OCI-LY3 (cell line): Measurements from ENCODE around the gene UBTD1.

Source experiments
- H2AFZ ChIP-seq: fragments of 200-600, 300-600 bp; shearing (Covaris generic); 2 replicates; pipeline ENCODE4 v1.6.0; 2014; ENCODE audit warnings: antibody characterized with exemption, low read depth, low read length
- H3K27ac ChIP-seq: fragments of 200-600, 300-600 bp; sonication (generic); 2 replicates; pipeline ENCODE4 v1.5.1; 2014; ENCODE audit warnings: mild to moderate bottlenecking, low read length, moderate library complexity, mixed read lengths
- H3K27me3 ChIP-seq: fragments of 200-600, 300-600 bp; sonication (generic); 2 replicates; pipeline ENCODE4 v1.6.1; 2014; ENCODE audit warnings: low read depth, low read length, mixed read lengths
- H3K36me3 ChIP-seq: fragments of 200-600, 300-600 bp; sonication (generic); replicated peaks from 2 replicates; pipeline ENCODE3; 2014; ENCODE audit warnings: low read depth, low read length, mixed read lengths
- H3K4me1 ChIP-seq: fragments of 300-600, 200-600 bp; sonication (generic); 2 replicates; pipeline ENCODE4 v1.6.1; 2014; ENCODE audit warnings: low read length, mixed read lengths
- H3K4me2 ChIP-seq: fragments of 200-600, 300-600 bp; sonication (generic); 2 replicates; pipeline ENCODE4 v1.6.1; 2014; ENCODE audit warnings: low read length, mixed read lengths
- H3K4me3 ChIP-seq: fragments of 300-600, 200-600 bp; sonication (generic); 2 replicates; pipeline ENCODE4 v1.5.1; 2014; ENCODE audit warnings: antibody characterized with exemption, mild to moderate bottlenecking, low read length, moderate library complexity
- H3K79me2 ChIP-seq: fragments of 300-600, 200-600 bp; shearing (Covaris generic); 2 replicates; pipeline ENCODE4 v1.6.1; 2014; ENCODE audit warnings: mild to moderate bottlenecking, low read length, mixed read lengths
- H3K9ac ChIP-seq: fragments of 300-600, 200-600 bp; shearing (Covaris generic); 2 replicates; pipeline ENCODE4 v1.6.0; 2014; ENCODE audit warnings: mild to moderate bottlenecking, low read length, moderate library complexity
- H3K9me3 ChIP-seq: fragments of 200-600, 300-600 bp; shearing (Covaris generic); 2 replicates; pipeline ENCODE4 v1.6.1; 2014; ENCODE audit warnings: low read length, mixed read lengths; ENCODE audit not compliant: insufficient read depth
- H4K20me1 ChIP-seq: fragments of 200-600, 300-600 bp; sonication (generic); 2 replicates; pipeline ENCODE4 v1.6.1; 2016; ENCODE audit warnings: low read length, mixed read lengths; ENCODE audit not compliant: insufficient read depth
- EZH2phosphoT487 ChIP-seq: fragments of 200-600 bp; shearing (Covaris generic); IDR thresholded peaks from 2 replicates; pipeline ENCODE4 v1.6.1; 2018; ENCODE audit warnings: antibody characterized with exemption, mixed run types, low read depth
- TF ChIP-seq, protein P1 (sequence below): fragments of 200-600, 300-600 bp; sonication (generic); IDR thresholded peaks from 2 replicates; pipeline ENCODE4 v1.5.1; 2014; ENCODE audit warnings: antibody characterized with exemption, low read length, low read depth

The UBTD1 gene

DNA sequence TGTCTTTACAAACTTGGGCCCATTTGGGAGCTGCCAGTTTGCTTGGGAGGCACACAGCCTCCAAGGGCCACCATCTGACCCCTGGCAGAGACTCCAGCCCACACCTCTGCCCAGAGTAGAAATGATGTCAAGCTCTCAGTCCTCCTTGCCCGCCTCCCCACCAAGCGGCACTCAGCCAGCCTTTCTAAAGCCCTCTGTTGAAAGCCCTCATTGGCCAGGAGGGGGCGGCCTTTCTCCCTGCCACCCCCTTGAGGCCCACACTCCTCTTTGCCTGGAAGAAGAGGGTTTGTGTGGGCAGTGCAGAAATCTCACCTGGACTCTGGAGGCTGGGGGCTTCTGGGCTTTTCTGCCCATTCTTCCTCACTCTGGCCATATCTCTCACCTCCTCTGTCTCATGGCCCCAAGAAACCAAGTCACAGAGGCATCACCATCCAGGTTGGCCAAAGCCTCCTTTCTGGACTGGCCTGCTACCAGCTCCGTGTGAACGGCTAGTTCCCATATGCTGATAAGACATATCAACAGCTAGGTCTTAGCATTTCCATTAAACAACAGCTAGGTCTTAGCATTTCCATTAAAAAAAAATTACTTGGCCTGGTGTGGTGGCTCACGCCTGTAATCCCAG lies 36.1 kb downstream of the UBTD1 start:
- Histone ChIP-seq H3K79me2 (no peaks in the 10 kb centered on the region), H3K9me3 (no peaks in the 10 kb centered on the region), H3K9ac (no peak overlapping the region), H3K4me3 (no peak overlapping the region), H3K4me1 (no peaks in the 10 kb centered on the region), H3K4me2 (no peak overlapping the region), H2AFZ (no peak overlapping the region), H4K20me1 (no peaks in the 10 kb centered on the region), H3K36me3 (no peaks in the 10 kb centered on the region), H3K27me3 (no peaks in the 10 kb centered on the region), H3K27ac (no peak overlapping the region)
- TF ChIP-seq, protein P1, sequence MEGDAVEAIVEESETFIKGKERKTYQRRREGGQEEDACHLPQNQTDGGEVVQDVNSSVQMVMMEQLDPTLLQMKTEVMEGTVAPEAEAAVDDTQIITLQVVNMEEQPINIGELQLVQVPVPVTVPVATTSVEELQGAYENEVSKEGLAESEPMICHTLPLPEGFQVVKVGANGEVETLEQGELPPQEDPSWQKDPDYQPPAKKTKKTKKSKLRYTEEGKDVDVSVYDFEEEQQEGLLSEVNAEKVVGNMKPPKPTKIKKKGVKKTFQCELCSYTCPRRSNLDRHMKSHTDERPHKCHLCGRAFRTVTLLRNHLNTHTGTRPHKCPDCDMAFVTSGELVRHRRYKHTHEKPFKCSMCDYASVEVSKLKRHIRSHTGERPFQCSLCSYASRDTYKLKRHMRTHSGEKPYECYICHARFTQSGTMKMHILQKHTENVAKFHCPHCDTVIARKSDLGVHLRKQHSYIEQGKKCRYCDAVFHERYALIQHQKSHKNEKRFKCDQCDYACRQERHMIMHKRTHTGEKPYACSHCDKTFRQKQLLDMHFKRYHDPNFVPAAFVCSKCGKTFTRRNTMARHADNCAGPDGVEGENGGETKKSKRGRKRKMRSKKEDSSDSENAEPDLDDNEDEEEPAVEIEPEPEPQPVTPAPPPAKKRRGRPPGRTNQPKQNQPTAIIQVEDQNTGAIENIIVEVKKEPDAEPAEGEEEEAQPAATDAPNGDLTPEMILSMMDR: peak; percentile 52
- no peak for TF ChIP-seq EZH2phosphoT487

DNA sequence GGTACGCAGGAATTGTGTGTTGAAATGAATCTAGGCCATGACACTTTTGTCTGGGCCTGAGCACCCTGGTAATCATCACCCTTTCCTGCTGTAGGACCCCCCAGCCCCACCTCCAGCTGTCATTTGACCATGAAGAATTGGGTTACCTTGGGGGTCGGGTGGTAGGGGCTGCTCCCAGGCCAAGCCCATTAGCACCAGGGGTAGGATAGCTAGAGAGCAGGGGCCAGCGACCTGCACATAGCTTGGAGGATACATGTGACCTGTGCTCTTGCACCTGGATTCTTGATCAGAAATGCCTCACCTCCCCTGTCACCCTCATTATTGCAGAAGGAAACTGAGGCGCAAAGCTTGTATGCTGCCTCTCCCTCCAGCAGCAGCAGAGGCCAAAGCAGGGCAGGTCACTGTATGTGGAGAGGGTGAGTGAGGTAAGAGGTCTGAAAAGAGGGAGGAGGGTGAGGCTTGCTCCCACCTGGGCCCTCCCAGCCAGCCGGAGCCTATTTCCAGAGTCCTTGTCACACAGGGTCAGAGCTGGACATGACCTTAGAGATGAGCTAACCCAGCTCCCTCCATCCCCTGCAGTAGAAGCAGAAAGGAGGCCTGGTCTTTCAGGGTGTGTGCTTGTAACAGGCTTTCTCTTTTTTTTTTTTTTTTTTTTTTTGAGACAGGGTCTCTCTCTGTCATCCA lies 38.6 kb downstream of the UBTD1 start:
- H3K4me1 ChIP-seq: no peaks in the 10 kb centered on the region
- TF ChIP-seq, protein P1: no peak
- TF ChIP-seq EZH2phosphoT487: no peak
- H3K4me2 ChIP-seq: no peak overlapping the region

DNA sequence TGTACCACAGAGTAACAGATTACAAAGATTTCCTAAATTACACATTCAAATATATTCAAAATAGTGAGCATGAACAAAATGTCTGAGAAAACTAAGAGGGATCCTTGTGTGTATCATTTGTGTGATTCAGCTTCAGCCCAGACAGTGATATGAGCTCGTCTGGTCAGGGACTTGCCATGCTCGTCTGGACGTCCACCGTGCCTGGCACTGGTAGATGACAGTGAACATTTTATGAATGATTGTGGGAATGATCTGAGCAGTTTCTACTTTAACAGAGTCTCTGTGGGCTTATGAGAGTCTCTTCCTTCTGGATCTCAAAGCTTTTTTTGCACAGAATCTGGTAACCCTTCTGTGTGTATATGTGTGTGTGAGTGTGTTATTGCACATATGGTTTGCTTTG lies 39.7 kb downstream of the UBTD1 start:
- no peaks in the 10 kb centered on the region for H3K36me3 ChIP-seq
- no peaks in the 10 kb centered on the region for H3K79me2 ChIP-seq
- no peaks in the 10 kb centered on the region for H3K27me3 ChIP-seq
- peaks cover 4% of the 10 kb centered on the region; the same call in 1 of the 2 replicates for H3K4me1 ChIP-seq
- H3K9ac ChIP-seq: no peak overlapping the region
- H2AFZ ChIP-seq: no peak overlapping the region
- H4K20me1 ChIP-seq: no peaks in the 10 kb centered on the region
- no peak overlapping the region for H3K4me2 ChIP-seq
- H3K27ac ChIP-seq: no peak overlapping the region
- H3K4me3 ChIP-seq: no peak overlapping the region
- no peaks in the 10 kb centered on the region for H3K9me3 ChIP-seq
- TF ChIP-seq EZH2phosphoT487: no peak
- TF ChIP-seq, protein P1: no peak

More for the DNA sequence above, 38.6 kb downstream of the UBTD1 start:
- Histone ChIP-seq H3K9me3 (no peaks in the 10 kb centered on the region), H2AFZ (no peak overlapping the region), H3K27ac (no peak overlapping the region), H3K79me2 (no peaks in the 10 kb centered on the region), H3K27me3 (no peaks in the 10 kb centered on the region), H4K20me1 (no peaks in the 10 kb centered on the region), H3K4me3 (no peak overlapping the region), H3K9ac (no peak overlapping the region), H3K36me3 (no peaks in the 10 kb centered on the region)

DNA sequence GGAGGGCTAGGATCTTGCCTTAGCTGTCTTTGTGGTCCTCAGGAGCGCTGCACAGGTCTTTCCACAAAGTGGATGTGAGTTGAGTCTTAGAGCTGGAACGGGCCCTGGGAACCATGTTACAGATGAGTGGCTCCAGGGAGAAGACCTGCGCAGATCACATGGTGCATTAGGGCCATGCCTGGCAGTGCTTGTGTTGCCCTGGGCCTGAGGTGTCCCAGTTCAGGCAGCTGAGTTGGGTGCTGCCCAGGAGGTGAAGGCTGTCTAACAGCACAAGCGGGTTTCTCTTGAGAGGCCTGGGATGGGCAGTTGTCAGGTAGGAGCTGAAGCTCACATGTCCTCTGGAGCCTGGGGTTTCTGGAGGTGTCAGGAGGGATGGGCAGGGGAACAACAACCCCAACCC lies 40.1 kb downstream of the UBTD1 start:
- H3K27me3 ChIP-seq: no peaks in the 10 kb centered on the region
- no peaks in the 10 kb centered on the region for H3K79me2 ChIP-seq
- no peaks in the 10 kb centered on the region for H3K36me3 ChIP-seq
- no peak overlapping the region for H3K4me2 ChIP-seq
- no peak overlapping the region for H3K9ac ChIP-seq
- H4K20me1 ChIP-seq: no peaks in the 10 kb centered on the region
- no peak for TF ChIP-seq EZH2phosphoT487
- TF ChIP-seq, protein P1: no peak
- peaks cover 4% of the 10 kb centered on the region; the same call in 1 of the 2 replicates for H3K4me1 ChIP-seq
- no peaks in the 10 kb centered on the region for H3K9me3 ChIP-seq
- no peak overlapping the region for H3K27ac ChIP-seq
- no peak overlapping the region for H2AFZ ChIP-seq
- no peak overlapping the region for H3K4me3 ChIP-seq
